Measurements from ENCODE around the gene CELSR1. TPM values are rescaled to one million over a fixed set of nuclear protein-coding genes. Genes with fewer than 3 reads are reported as not detected.

Gene CELSR1
- total RNA-seq, 1 experiment from 2014 or later, result 14.2 TPM

DNA sequence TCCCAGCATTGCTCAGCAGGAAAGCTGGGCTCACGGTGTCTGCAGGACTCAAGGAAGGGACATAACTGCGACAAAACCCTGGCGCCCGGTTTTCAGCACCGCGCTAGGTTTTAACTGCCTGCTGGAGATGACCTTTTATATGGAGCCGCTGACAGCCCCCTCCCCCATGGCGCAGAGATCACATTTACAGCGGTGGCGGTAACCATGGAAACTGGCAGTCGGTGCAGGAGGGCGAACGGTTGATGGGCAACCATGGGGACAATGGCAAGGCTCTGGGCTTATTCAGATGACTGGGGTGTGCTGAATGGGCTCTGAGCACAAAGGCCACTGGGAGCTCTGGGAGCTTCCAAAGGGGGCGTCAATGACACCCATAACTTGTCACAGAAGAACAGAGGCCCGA is 37.2 kb downstream of the CELSR1 start:
- ChIA-PET POLR2A (ENCODE audit: unreplicated experiment) (no interaction called here), CTCF (no interaction called here)
- no peaks in the 10 kb centered on the region for H3K9me3 ChIP-seq (ENCODE audit: low read length)
- H3K4me1 ChIP-seq (ENCODE audit: insufficient read depth, low read length), result peaks cover 25% of the 10 kb centered on the region
- no peak overlapping the region for H3K9ac ChIP-seq (ENCODE audit: low read length)
- intact Hi-C loops (cut with micrococcal nuclease), result no loop called here
- no peaks in the 10 kb centered on the region for H3K36me3 ChIP-seq (ENCODE audit: low read depth, low read length)
- H3K4me2 ChIP-seq (ENCODE audit: low read length), result no peak overlapping the region
- BruUV-seq (replicated peaks), result no TSS peak
- H3K9me2 ChIP-seq (replicated peaks; ENCODE audit: low read length), result no peaks in the 10 kb centered on the region
- no peak overlapping the region for H2AFZ ChIP-seq (ENCODE audit: low read length)
- peaks cover 6% of the 10 kb centered on the region; the same call in 1 of the 2 replicates for H3K79me2 ChIP-seq (ENCODE audit: low read length)
- no peaks in the 10 kb centered on the region for H3K27me3 ChIP-seq (ENCODE audit: low read length)
- no peak for DNase-seq
- ATAC-seq, result no peak
- peaks cover 3% of the 10 kb centered on the region for H3F3A ChIP-seq (ENCODE audit: low read length, unreplicated experiment)
- no peak overlapping the region for H3K27ac ChIP-seq (ENCODE audit: low read length)
- TF ChIP-seq, protein P1, sequence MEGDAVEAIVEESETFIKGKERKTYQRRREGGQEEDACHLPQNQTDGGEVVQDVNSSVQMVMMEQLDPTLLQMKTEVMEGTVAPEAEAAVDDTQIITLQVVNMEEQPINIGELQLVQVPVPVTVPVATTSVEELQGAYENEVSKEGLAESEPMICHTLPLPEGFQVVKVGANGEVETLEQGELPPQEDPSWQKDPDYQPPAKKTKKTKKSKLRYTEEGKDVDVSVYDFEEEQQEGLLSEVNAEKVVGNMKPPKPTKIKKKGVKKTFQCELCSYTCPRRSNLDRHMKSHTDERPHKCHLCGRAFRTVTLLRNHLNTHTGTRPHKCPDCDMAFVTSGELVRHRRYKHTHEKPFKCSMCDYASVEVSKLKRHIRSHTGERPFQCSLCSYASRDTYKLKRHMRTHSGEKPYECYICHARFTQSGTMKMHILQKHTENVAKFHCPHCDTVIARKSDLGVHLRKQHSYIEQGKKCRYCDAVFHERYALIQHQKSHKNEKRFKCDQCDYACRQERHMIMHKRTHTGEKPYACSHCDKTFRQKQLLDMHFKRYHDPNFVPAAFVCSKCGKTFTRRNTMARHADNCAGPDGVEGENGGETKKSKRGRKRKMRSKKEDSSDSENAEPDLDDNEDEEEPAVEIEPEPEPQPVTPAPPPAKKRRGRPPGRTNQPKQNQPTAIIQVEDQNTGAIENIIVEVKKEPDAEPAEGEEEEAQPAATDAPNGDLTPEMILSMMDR (conservative IDR thresholded peaks at IDR 0.05; ENCODE audit: low read depth, low read length), result no peak
- H3K4me3 ChIP-seq (ENCODE audit: low read length), result no peak overlapping the region
- no peaks in the 10 kb centered on the region for H4K20me1 ChIP-seq (ENCODE audit: low read length)

DNA sequence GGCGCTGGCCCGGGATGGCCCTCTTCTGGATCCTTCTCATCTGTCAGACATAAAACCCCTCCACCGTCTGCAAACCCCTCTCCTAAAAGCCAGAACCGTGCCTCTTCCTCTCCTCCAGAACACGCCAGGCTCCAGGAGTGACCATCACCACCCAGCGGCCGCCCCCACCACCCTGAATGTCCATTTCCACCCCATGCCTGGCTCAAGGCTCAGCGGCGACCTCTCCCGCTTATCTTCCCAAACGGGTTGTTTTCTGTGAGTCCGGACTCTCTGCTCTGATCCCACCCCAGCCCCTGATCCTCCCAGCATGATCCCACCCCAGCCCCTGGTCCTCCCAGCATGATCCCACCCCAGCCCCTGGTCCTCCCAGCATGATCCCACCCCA is 37.6 kb downstream of the CELSR1 start:
- Histone ChIP-seq H2AFZ (ENCODE audit: low read length) (no peak overlapping the region), H3K79me2 (ENCODE audit: low read length) (peaks cover 6% of the 10 kb centered on the region; the same call in 1 of the 2 replicates), H3K36me3 (ENCODE audit: low read depth, low read length) (no peaks in the 10 kb centered on the region), H3K4me3 (ENCODE audit: low read length) (no peak overlapping the region), H3K4me1 (ENCODE audit: insufficient read depth, low read length) (peaks cover 25% of the 10 kb centered on the region), H3K9me3 (ENCODE audit: low read length) (no peaks in the 10 kb centered on the region), H3K9me2 (replicated peaks; ENCODE audit: low read length) (no peaks in the 10 kb centered on the region), H3F3A (ENCODE audit: low read length, unreplicated experiment) (peaks cover 3% of the 10 kb centered on the region), H3K9ac (ENCODE audit: low read length) (no peak overlapping the region), H3K4me2 (ENCODE audit: low read length) (peak overlapping the region; percentile 44; the same call in 1 of the 2 replicates), H4K20me1 (ENCODE audit: low read length) (no peaks in the 10 kb centered on the region), H3K27me3 (ENCODE audit: low read length) (no peaks in the 10 kb centered on the region), H3K27ac (ENCODE audit: low read length) (no peak overlapping the region)
- intact Hi-C loops (cut with micrococcal nuclease), result no loop called here
- CTCF ChIA-PET, result no interaction called here
- no peak for DNase-seq
- POLR2A ChIA-PET (ENCODE audit: unreplicated experiment), result interaction anchor here (0.7 kb wide), 1 partner anchor 134 kb away, joined by 21 read pairs; no protein-coding TSS in a partner anchor
- TF ChIP-seq EZH2phosphoT487 (IDR thresholded peaks at IDR 0.05; ENCODE audit: borderline replicate concordance, low read length) (no peak), EZH2 (IDR thresholded peaks at IDR 0.05; ENCODE audit: low read length, unreplicated experiment) (no peak)
- TF ChIP-seq, protein P1 (conservative IDR thresholded peaks at IDR 0.05; ENCODE audit: low read depth, low read length), result no peak
- no peak for ATAC-seq
- BruUV-seq (replicated peaks), result no TSS peak

DNA sequence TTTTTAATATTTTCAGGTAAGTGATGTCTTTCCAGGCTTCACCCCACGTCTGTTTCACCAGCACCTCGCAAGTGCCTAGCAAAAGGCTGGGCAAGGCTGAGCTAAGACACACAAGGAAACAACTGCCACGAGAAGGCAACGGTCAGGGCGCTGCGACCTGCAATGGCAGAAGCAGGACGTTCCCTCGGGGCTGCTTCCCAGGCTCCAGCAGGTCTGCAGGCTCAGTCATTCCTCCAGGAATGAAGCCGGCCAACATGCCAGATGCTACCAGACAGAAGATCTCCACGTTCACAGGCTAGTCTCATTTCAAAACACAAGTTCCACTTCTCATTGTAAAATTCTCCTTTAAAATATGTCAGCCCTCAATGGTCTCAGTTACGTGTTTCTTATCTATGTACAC is 45.5 kb downstream of the CELSR1 start:
- intact Hi-C loops (cut with micrococcal nuclease), result no loop called here

More for the DNA sequence above, 45.5 kb downstream of the CELSR1 start:
- DNase-seq, result no peak
- Histone ChIP-seq H3K9me3 (ENCODE audit: low read length) (no peaks in the 10 kb centered on the region), H2AFZ (ENCODE audit: low read length) (no peak overlapping the region), H3K4me3 (ENCODE audit: low read length) (no peak overlapping the region), H3K9me2 (replicated peaks; ENCODE audit: low read length) (no peaks in the 10 kb centered on the region), H3K79me2 (ENCODE audit: low read length) (no peaks in the 10 kb centered on the region), H3K27ac (ENCODE audit: low read length) (no peak overlapping the region), H4K20me1 (ENCODE audit: low read length) (no peaks in the 10 kb centered on the region), H3K9ac (ENCODE audit: low read length) (no peak overlapping the region), H3K4me1 (ENCODE audit: insufficient read depth, low read length) (no peaks in the 10 kb centered on the region), H3K27me3 (ENCODE audit: low read length) (no peaks in the 10 kb centered on the region), H3F3A (ENCODE audit: low read length, unreplicated experiment) (no peaks in the 10 kb centered on the region), H3K36me3 (ENCODE audit: low read depth, low read length) (no peaks in the 10 kb centered on the region), H3K4me2 (ENCODE audit: low read length) (no peak overlapping the region)
- ChIA-PET POLR2A (ENCODE audit: unreplicated experiment) (no interaction called here), CTCF (no interaction called here)
- no TSS peak for BruUV-seq (replicated peaks)
- ATAC-seq, result no peak
- TF ChIP-seq, protein P1 (conservative IDR thresholded peaks at IDR 0.05; ENCODE audit: low read depth, low read length), result no peak
- no peak for TF ChIP-seq EZH2 (IDR thresholded peaks at IDR 0.05; ENCODE audit: low read length, unreplicated experiment)
- TF ChIP-seq EZH2phosphoT487 (IDR thresholded peaks at IDR 0.05; ENCODE audit: borderline replicate concordance, low read length), result no peak

Measured in PC-3 (cell line).